ENCODE measurements around the gene RCSD1. TPM values are rescaled to one million over a fixed set of nuclear protein-coding genes. Genes with fewer than 3 reads are reported as not detected.

Gene RCSD1
- polyA plus RNA-seq, 1 experiment, result not detected

GRCh38 chr1:167750641-167751040 lies 120.6 kb downstream of the RCSD1 start:
- ChIA-PET POLR2A (no interaction called here), CTCF (no interaction called here)
- no peak overlapping the region for H3K4me3 ChIP-seq (ENCODE audit: low read depth, low read length)
- no peaks in the 10 kb centered on the region for H3K9me3 ChIP-seq (ENCODE audit: control insufficient read depth, insufficient read depth, low read length)
- TF ChIP-seq CTCF (IDR thresholded peaks at IDR 0.05; ENCODE audit: low read depth, low read length), result no peak
- no peaks in the 10 kb centered on the region for H3K27me3 ChIP-seq (ENCODE audit: control insufficient read depth, insufficient read depth, low read length)
- H3K27ac ChIP-seq (ENCODE audit: low read depth, low read length), result no peak overlapping the region
- no peak for DNase-seq (ENCODE audit: low read depth, low spot score)

- no peak for TF ChIP-seq CTCF (IDR thresholded peaks at IDR 0.05; ENCODE audit: low read depth, low read length)
- no peak overlapping the region for H3K27ac ChIP-seq (ENCODE audit: low read depth, low read length)
- H3K27me3 ChIP-seq (ENCODE audit: control insufficient read depth, insufficient read depth, low read length), result no peaks in the 10 kb centered on the region
- ChIA-PET CTCF (interaction anchor here (0.7 kb wide), 1 partner anchor 11 kb away, joined by 5 read pairs; no protein-coding TSS in a partner anchor), POLR2A (no interaction called here)
- no peak for DNase-seq (ENCODE audit: low read depth, low spot score)
- no peaks in the 10 kb centered on the region for H3K9me3 ChIP-seq (ENCODE audit: control insufficient read depth, insufficient read depth, low read length)
- H3K4me3 ChIP-seq (ENCODE audit: low read depth, low read length), result no peak overlapping the region
Measured at GRCh38 chr1:167751676-167752075, 121.6 kb downstream of the RCSD1 start.

GRCh38 chr1:167752219-167752985 lies 122.4 kb downstream of the RCSD1 start:
- TF ChIP-seq CTCF (IDR thresholded peaks at IDR 0.05; ENCODE audit: low read depth, low read length), result no peak
- POLR2A ChIA-PET, result interaction anchor here (1.4 kb wide), 2 partner anchors 39 to 45 kb away, joined by 3 to 5 read pairs; no protein-coding TSS in a partner anchor
- Histone ChIP-seq H3K4me3 (ENCODE audit: low read depth, low read length) (no peak overlapping the region), H3K9me3 (ENCODE audit: control insufficient read depth, insufficient read depth, low read length) (no peaks in the 10 kb centered on the region), H3K27ac (ENCODE audit: low read depth, low read length) (no peak overlapping the region), H3K27me3 (ENCODE audit: control insufficient read depth, insufficient read depth, low read length) (no peaks in the 10 kb centered on the region)
- CTCF ChIA-PET, result interaction anchor here (1.0 to 1.4 kb wide), 5 partner anchors 10 to 330 kb away, joined by 3 to 4 read pairs (median 3); no protein-coding TSS in a partner anchor
- DNase-seq (ENCODE audit: low read depth, low spot score), result no peak

- Histone ChIP-seq H3K27me3 (ENCODE audit: control insufficient read depth, insufficient read depth, low read length) (no peaks in the 10 kb centered on the region), H3K9me3 (ENCODE audit: control insufficient read depth, insufficient read depth, low read length) (no peaks in the 10 kb centered on the region), H3K4me3 (ENCODE audit: low read depth, low read length) (no peak overlapping the region), H3K27ac (ENCODE audit: low read depth, low read length) (no peak overlapping the region)
- no peak for TF ChIP-seq CTCF (IDR thresholded peaks at IDR 0.05; ENCODE audit: low read depth, low read length)
- CTCF ChIA-PET, result interaction anchor here (0.9 kb wide), 1 partner anchor 41 kb away, joined by 3 read pairs; no protein-coding TSS in a partner anchor
- DNase-seq (ENCODE audit: low read depth, low spot score), result no peak
- POLR2A ChIA-PET, result no interaction called here
Measured at GRCh38 chr1:167755654-167756053, 125.6 kb downstream of the RCSD1 start.

Other genes with a start within 250 kb of the RCSD1 start
- gene CD247, start 111.7 kb upstream of the RCSD1 start, polyA plus RNA-seq (2011; rRNA removed), result not detected in 2 replicates
- gene CREG1, start 76.5 kb upstream of the RCSD1 start, polyA plus RNA-seq (2011; rRNA removed), result 23.1 and 31.2 TPM in 2 replicates
- 144 and 198 TPM in 2 replicates for gene MPZL1, start 91.8 kb downstream of the RCSD1 start, polyA plus RNA-seq (2011; rRNA removed)

All from AG04450 (cell line).